DMS153 treated with DMSO at 0.1 percent for 48 hours (cell line): Measurements from ENCODE around the gene PGAP3.

Experiments
- DNase-seq: peaks from one replicate; lab custom pipeline; 2025; ENCODE audit not compliant: unreplicated experiment; lab: John Stamatoyannopoulos, UW

PGAP3 gene

DNA sequence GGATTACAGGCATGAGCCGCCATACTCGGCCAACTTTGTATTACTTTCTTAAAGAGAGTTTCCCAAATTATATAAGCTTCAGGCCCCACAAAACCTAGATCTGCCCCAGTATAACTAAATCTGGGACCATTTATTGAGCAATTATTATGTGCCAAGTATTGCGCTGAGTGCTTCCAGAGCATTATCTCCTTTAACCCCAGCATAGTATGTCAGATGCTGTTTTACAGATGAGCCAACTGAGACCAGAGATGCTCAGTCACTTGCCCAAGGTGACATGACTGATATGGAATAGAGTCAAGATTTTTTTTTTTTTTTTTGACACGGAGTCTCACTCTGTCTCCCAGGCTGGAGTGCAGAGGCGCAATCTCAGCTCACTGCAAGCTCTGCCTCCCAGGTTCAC lies 10.1 kb upstream of the PGAP3 start:
- DNase-seq: no peak

DNA sequence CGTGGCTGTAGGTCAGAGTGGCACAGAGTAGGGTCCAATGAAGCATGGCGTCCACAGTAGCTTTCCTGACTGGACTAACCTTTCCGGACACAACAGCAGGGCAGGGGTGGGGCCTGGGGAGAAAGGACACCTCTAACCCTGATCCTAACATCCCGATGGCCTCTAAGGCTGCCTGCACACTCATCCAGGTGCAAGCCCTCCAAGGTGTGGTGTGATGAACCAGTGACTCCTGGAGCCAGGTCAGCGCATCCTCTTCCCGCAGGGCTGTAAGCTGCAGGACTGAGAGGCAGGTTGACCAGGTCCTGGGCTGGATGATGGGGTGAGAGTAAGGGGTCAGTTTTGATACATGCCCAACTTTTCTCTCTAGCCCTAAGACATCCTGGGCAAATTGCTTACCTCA lies 8.9 kb upstream of the PGAP3 start:
- DNase-seq: no peak

DNA sequence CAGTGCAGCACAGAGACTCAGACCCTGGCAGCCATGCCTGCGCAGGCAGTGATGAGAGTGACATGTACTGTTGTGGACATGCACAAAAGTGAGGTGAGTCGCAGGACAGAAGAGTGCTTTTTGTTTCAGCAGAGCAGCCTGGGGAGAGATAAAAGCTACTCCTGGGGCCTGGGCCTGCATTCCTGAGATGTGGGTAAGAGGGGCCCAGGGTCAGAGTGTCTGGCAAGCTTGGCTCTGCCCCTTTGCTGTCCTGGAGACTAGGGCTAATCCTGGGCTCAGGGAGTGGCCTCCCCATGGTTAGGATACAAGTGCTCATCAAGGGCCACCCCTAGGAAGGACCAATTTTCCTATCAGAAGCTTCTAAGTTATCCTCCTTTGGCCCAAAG lies 7.2 kb upstream of the PGAP3 start:
- no peak for DNase-seq

DNA sequence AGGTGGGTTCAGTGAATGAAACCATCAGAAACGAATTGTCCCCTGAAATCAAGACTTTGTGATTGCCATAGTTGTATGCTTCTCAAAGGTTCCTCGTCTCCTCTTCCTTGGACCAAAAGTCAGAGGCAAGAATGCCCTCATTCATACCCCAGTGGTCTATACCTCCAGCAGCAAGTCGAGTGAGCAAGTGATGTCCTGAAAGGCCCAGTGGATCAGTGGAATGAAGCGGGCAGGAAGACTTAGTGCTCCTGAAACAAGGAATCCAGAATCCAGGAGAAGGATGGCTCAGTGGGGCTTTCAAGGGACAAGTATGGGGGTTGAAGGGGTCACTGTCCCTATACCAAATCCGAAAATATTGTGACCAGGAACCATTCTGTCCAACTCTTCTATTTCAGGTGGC lies 6.7 kb upstream of the PGAP3 start:
- DNase-seq: no peak

DNA sequence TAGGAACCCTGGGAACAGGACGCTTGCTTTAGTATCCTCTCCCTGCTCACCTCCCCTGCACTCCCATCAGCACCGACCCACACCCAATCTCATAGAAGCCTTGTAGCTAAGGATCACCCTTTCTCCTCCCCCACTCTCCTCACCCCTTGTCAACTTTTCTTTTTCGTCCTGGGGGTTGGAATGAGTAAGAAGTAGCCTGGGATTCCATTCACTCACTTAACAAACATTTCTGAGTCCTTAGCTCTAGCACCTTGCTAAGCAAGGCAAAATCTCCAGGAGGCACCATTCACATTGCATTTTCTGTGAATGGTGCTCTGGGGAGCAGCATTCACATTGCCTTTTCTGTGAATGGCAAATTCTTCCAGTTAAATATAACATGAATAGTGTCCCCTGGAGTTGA lies 1.1 kb upstream of the PGAP3 start:
- no peak for DNase-seq

DNA sequence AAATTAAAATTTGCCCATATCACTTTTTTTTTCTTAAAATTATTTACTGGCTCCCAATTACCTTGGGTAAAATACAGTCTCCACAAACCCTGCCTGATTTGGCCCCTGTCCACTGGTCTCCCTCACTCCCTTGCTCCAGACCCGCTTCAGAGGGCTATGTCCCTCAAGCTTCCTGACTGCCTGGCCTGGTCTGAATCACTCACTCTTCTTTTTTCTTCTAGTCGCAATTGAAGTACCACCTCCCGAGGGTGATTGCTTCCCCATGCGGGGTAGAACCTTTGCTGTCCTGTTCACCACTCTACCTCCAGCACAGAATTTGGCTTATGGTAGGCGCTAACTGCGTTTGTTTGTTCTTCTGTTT lies 598 bp upstream of the PGAP3 start:
- DNase-seq: no peak

DNA sequence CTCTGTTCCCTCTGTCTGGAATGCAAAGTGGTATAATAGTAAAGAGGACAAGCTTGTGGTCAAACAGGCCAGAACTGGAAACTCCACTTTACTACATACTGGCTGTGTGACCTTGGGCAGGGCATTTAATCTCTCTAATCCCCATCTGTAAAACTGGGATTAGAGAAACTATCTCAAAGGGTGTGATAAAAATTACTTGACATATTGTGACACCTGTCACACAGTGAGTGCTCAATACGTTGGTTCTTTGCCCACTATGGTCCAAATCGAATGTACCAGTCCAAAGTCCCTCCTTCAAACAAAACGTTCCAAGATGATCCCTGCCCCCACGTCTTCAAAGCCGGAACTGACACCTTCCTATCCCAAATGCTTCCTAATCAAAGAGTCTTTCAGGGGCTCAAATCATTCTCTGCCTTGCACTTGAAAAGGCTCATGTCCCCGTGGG lies 734 bp downstream of the PGAP3 start:
- no peak for DNase-seq

DNA sequence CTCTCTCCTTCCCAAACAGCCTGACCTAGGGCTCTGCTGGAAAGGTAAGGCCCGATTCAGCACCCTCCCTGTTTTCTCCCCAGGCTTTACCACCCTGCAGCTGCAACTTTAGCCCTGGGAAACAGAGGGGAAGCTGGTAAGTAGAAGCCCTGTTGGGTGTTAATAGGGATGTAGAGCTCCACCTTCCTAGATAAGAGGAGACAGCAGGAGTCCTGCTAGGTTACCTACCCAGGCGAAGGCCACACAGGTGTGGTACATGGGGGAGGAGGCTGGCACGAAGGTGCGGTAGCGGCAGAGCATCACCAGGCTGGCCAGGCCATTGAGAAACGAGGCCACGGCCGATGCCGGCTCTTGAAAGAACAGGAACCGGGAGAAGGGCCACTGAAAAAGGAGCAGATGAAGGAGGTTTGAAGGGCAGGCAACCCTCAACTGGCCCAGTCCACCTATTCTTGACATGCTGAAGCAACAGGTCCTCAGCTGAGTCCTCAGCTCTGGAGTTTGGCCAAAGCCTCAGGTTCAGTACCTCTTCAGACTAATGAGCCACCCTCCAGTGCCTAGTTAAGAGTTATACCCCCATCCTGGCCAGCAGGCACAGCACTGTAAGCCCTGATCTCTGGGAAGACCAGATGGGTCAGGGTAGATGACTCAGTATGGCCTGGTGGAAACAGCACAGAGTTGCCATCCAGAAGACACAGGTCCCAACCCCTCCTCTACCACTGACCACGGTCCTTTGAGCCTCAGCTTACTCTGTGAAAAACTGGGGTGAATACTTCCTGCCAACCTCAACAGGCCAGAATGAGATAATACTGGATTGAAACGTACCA lies 3.3 kb downstream of the PGAP3 start:
- DNase-seq: no peak

DNA sequence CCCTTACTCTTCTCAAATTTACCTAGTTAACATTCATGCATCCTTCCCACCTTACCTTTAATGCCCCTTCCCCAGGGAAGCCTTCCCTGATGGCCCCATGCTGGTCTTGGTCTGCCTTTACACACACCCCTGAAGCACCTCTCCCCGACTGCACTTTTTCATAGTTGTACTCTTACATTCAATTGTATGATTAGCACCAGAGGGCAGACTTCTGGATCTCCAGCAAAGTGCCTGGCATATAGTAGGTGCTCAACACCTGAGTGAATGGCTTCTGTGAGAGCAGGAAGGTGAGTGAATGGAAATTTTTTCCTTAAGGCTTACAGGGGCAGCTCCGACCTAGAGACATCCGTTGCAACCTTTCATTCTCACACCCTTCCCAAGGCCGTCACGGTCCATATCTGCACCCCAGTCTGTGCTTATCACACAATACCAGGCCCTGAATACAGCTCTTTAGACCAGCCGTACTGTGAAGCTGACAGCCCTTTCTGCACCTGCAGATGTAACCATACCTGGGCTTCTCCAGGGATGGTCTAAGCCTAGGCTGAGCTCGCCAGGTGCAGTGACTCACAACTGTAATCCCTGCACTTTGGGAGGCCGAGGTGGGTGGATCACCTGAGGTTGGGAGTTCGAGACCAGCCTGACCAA lies 4.4 kb downstream of the PGAP3 start:
- no peak for DNase-seq

DNA sequence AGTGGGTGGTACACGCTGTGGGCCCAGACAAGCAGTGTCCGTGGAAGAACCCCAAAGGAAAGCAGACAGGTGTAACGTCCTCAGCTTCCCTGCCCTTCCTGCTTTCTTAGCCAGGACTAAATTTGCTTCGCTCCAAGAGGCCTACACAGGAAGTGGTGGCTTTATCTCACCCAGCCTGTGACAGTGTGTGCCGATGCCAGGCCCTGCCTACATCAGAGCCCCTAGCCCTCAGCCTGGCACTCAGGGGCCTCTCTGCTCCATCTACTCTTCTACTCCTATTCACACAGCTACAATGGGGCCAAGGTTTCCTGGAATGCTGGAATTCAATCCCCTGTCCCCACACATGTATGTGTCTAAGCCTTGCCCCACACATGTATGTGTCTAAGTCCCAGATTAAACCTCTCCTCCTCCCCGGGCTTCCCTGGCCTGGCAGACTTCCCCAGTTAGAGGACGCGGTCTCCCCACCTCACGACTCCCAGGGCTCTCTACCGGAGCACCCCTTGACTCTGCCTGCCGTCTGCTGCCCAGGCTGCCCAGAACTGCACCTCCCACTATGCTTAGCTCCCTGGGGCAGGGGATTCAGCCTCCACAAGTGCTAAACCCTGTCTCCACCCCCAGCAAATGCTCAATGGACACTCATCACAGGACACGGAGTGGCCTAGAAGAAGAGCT lies 8.2 kb downstream of the PGAP3 start:
- DNase-seq: no peak

DNA sequence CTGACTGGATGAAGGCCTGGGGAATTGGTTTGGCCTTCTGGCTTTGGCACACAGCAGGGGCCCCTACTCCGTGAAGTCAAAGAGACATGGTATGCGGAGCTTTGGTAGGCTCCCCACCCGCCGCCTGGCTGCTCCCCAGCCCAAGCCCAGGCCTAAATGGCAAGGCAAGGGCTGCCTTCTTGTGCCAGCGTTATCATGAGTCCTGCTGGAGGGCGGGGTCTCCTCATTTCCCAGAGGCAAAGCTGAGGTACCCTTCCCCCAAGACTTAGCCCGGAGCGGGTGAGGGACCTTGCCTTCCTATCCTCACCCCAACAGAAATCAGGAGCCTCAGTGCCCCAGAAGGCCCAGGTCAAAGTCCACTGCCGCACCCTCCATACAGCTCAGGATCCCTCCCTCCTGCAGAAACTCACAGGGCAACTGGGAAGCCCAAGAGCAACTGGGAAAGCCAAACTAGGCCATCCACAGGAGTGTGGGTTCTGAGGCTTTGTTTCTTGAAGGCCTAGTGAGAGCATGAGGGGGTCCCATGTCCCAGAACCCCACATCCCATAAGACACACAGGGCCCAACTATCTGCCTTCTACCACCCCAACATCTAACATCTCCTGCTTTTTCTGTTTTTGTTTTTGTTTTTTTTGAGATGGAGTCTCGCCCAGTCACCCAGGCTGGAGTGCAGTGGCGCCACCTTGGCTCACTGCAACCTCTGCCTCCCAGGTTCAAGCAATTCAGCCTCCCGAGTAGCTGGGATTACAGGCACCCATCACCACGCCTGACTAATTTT lies 9.3 kb downstream of the PGAP3 start:
- no peak for DNase-seq

DNA sequence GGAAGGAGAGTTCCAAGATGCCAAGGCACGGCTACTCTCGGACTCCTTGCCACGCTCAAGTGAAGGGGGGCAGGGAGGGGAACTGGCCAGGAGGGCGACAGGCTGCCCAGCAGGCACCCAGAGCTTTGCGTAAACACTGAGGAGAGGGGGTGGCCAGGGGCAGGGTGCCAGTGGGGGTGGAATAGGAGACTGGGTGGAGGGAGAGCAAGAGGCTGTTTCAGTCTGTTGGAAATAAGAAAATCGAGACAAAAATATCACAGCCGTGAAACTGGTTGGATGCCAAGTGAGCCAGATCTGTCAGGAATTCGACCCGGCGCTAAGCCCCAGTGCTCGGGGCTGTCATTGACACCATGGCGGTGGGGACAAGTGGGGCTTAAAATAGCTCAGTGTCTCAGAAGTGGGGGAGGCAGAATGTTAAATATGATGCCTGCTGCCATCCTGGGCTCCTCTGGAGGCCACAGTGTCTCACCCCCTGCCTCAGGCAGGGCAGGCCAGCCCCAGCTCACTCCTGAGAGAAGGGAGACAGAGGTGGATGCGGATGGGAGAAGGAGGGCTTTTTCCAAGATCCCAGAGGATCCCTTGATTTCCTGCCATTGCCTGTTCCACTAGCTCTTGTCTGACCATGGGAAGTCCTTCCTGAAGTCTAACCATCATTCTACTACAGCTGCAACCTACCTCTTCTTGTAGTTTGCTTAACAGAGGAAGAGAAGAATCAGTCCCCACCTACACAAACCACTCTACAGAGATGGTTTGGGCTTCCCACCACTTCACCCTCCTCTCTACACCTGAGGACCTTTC lies 10.1 kb downstream of the PGAP3 start:
- DNase-seq: no peak

DNA sequence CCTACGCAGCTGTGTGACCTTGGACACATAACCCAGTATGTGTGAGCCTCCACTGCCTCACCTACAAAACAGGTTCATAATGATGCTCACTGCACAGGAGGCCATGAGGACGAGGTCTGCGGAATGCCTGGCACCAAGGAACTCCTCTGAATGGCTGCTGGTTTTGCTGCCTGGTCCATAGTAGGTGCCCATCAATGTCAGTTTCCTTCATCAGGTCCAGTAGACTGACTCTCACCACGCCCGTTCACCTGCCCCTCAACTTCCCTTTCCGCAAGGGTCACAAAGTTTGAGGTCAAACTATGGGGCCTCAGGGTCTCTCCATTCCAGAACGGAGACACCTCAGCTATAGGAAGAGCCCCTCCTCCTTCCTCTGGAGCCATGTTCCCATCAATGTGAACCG lies 10.8 kb downstream of the PGAP3 start:
- no peak for DNase-seq

DNA sequence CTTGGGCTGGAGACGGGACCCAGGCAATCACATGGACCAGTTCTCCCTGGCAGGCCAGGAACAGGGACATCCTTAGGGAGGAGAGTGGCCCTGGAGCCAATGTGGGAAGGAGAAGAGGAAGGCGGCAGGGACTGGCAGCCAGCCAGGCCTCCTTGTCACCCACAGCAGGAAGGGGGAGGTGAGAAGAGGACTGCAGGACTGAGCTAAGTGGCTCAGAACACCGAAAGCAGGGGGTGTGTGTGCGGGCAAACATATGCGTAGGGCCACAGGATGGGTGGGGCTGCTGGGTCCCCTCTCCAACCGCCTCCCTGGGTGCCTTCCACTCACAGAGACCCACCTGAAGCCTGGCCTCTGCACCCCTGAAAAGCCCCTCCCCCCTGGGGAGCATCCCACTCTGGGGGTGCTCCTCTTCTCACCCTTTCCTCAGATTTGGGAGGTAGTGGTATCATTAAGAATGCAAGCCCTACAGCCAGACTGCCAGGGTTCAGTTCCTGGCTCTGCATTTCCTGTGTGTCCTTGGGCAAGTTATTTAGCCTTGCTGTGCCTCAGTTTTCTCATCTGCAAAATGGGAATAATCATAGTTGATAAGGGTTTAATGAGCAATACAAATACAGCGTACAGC lies 11.5 kb downstream of the PGAP3 start:
- DNase-seq: peak; percentile 43

DNA sequence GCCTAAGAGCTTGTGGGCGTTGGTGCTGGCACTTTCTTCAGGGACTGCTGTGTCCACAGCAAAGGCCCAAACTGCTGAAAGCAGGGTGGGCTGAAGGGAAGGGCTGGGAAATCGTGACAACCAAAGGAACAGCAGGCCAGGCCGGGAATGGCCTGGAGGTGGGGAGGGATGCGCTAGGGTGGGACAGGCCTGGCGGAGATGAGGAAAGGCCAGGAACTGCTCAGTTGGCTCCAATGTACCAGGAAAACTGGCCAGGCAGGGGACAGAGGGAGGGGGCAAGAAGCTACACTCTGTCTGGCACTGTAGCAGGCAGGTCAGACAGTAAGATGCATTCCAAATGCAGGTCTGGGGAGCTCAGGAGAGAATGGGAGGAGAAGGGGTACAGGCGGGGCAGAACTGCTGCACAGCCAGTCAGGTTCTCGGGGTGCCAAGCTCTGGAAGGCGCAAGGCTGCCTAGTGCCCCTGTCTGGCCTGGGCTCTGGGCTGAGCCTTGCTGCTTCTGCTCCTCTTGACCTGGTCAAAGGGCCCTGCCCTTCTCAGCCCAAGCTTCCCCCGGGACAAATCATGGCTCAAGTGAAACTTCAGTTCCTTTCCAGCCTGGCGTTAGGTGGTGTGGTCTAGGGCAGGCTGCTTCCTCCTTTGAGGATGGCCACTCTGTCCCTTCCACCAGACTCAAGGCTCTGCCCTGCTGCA lies 12.3 kb downstream of the PGAP3 start:
- no peak for DNase-seq

DNA sequence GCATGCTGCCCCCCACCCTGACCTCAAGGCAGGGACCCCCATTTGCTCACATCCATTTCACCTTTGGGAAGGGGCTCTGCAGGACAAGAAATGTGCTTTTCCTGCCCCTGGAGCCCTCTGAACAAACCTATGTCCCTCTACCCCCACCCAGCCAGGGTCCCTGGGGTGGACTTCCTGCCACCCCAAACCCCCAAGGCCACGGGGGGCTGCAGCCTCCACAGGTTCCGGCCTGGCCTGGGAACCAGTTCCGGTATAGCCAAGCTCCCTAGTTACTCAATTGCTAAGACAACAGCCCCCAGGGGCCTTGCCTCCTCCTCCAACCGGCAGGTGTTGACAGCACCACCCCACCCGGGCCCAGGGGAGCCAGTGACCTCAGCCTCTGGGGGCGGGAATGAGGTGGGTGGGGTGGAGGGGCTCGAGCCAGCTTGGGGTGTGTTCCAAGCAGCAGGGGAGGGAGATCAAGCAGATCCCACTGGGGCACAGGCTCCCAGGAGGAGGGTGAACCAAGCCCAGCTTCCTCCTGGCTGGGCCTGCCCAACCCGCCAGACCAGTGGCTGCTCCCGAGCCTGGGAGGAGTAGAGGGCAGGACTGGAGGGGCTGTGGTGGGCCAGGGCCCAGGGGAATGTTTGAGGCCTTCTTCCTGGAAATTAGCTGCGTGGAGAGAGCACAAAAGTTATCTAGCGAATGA lies 13.0 kb downstream of the PGAP3 start:
- peak; percentile 44 for DNase-seq

DNA sequence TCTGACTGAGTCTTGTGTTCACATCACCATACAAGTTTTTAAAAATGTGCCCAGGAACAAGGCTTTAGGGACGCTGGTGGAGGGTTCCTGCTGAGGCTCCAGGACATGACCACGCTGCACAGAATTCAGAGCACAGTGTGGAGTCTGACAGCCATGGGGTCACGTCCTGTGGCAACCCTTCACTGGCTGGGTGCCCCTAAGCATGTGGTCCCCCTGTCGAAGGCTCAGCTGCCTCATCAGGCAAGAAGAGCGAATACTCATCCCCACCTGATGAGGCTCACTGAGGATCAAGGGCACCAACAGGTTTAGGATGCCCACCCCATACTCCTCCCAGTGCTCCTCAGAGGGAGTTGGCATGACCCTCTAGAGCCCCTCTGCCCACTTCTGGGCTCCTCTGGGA lies 13.7 kb downstream of the PGAP3 start:
- DNase-seq: no peak

DNA sequence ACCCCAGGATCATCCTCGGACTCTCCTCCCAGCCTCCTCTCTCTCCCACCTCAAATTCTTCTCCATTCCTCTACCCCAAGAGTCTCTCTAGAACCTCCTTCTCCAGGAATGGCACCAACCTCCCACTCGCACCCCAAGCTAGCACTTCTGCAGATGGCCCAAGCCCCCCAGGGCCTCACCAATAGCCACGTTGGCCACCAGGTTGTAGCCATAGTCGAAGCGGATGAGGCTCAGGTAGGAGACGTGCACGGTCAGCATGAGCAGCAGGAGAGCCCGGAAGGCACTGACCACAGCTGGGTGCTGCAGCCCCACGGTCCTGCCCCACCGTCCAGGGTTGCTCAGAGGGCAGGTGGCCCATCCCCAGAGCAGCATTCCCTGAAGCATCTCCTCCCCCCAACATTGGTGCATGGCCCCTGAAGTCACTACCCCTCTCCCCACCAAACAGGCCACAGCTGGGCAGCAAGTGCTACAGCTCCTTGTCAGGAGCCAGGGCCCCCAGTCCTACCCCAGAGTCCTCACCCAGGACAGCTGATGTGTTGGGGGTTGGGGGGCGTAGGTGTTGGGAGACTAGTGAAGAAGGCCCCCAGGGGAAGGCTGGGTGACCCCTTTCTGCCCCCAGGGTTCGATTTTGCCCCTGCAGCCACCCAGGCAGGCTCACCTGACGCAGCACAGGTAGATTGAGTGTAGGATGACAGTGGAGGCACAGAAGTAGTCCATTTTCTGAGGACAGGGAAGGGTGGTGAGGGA lies 14.3 kb downstream of the PGAP3 start:
- DNase-seq: no peak
